ENCODE data around the gene MNAT1.

The MNAT1 gene

DNA sequence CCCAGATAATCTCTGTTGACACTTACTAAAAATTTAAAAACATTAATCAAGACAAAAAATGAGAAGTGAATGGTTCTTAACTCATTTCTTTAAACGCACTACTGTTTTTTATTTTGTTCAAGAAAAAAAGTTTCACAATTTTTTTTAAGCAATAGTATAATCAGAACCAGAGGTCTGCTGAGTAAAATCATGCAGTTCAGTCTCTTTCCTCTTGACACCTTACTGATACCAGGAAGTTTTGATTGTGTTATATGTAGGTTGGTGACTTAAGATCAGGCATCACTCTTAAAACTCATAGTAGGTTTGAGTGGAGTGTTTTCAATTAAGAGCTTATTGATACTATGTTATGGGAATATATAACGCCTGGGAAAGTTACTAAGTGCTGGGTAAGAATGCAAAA is 125.0 kb downstream of the MNAT1 start:
- H3K9ac ChIP-seq (ENCODE audit: low read depth, low read length): no peak overlapping the region
- no peak for DNase-seq
- H3K4me2 ChIP-seq (ENCODE audit: insufficient read depth, low read length): no peak overlapping the region
- no peaks in the 10 kb centered on the region for H3K27me3 ChIP-seq (ENCODE audit: insufficient read depth, low read length, poor library complexity)
- H3K9me3 ChIP-seq (ENCODE audit: insufficient read depth, low read length, severe bottlenecking): no peaks in the 10 kb centered on the region
- H4K20me1 ChIP-seq (ENCODE audit: insufficient read depth, low read length): no peaks in the 10 kb centered on the region
- TF ChIP-seq, protein P1, sequence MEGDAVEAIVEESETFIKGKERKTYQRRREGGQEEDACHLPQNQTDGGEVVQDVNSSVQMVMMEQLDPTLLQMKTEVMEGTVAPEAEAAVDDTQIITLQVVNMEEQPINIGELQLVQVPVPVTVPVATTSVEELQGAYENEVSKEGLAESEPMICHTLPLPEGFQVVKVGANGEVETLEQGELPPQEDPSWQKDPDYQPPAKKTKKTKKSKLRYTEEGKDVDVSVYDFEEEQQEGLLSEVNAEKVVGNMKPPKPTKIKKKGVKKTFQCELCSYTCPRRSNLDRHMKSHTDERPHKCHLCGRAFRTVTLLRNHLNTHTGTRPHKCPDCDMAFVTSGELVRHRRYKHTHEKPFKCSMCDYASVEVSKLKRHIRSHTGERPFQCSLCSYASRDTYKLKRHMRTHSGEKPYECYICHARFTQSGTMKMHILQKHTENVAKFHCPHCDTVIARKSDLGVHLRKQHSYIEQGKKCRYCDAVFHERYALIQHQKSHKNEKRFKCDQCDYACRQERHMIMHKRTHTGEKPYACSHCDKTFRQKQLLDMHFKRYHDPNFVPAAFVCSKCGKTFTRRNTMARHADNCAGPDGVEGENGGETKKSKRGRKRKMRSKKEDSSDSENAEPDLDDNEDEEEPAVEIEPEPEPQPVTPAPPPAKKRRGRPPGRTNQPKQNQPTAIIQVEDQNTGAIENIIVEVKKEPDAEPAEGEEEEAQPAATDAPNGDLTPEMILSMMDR (IDR thresholded peaks at IDR 0.05; ENCODE audit: borderline replicate concordance, extremely low read depth, low read length, poor library complexity, severe bottlenecking): no peak
- TF ChIP-seq EZH2 (IDR thresholded peaks at IDR 0.05; ENCODE audit: borderline replicate concordance, low read depth, low read length, severe bottlenecking): no peak
- ATAC-seq (ENCODE audit: insufficient read depth, low read depth): no peak
- H3K36me3 ChIP-seq (ENCODE audit: insufficient read depth, low read length): peaks cover 6% of the 10 kb centered on the region; the same call in 1 of the 2 replicates
- H3K4me1 ChIP-seq (ENCODE audit: insufficient read depth, low read length): no peaks in the 10 kb centered on the region
- no peak overlapping the region for H3K4me3 ChIP-seq (ENCODE audit: low read depth in 1 of 2, low read length in 2 of 2)
- no peak overlapping the region for H2AFZ ChIP-seq (ENCODE audit: low read depth, low read length)
- H3K27ac ChIP-seq (ENCODE audit: low read length): no peak overlapping the region
- no peaks in the 10 kb centered on the region for H3K79me2 ChIP-seq (ENCODE audit: insufficient read depth, low read length)

DNA sequence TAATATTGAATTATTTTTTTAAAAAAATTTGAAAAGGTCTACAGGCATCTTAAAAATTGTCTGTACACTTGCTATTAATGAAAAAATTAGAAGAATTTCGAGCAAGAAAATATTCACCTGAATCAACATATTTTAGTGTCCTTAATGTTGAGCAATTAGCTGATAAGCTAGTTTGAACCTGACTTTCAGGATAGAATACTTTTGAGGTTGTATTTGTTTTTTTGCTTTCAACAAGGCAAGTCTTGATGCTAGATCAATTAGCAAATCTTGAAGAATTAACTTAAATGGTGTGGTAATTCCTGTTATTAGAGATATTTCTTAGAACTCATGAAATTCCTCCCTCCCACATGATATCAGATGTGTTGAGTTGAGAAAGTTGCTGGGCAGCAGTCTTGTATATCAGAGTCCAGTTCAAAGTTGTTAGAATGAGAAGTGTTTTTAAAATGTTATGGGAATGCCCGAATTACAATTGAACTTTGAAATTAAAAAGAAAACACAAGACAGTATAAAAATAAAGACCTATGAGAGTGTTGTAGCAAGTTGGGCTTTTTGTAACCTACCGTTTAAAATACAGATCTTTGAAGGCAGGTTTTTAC is 127.1 kb downstream of the MNAT1 start:
- DNase-seq (no peak), ATAC-seq (ENCODE audit: insufficient read depth, low read depth) (no peak)
- H2AFZ ChIP-seq (ENCODE audit: low read depth, low read length): no peak overlapping the region
- no peaks in the 10 kb centered on the region for H3K36me3 ChIP-seq (ENCODE audit: insufficient read depth, low read length)
- no peaks in the 10 kb centered on the region for H3K4me1 ChIP-seq (ENCODE audit: insufficient read depth, low read length)
- no peaks in the 10 kb centered on the region for H3K27me3 ChIP-seq (ENCODE audit: insufficient read depth, low read length, poor library complexity)
- H3K79me2 ChIP-seq (ENCODE audit: insufficient read depth, low read length): no peaks in the 10 kb centered on the region
- no peak overlapping the region for H3K9ac ChIP-seq (ENCODE audit: low read depth, low read length)
- H4K20me1 ChIP-seq (ENCODE audit: insufficient read depth, low read length): no peaks in the 10 kb centered on the region
- H3K9me3 ChIP-seq (ENCODE audit: insufficient read depth, low read length, severe bottlenecking): no peaks in the 10 kb centered on the region
- no peak overlapping the region for H3K4me2 ChIP-seq (ENCODE audit: insufficient read depth, low read length)
- TF ChIP-seq, protein P1 (IDR thresholded peaks at IDR 0.05; ENCODE audit: borderline replicate concordance, extremely low read depth, low read length, poor library complexity, severe bottlenecking): no peak
- TF ChIP-seq EZH2 (IDR thresholded peaks at IDR 0.05; ENCODE audit: borderline replicate concordance, low read depth, low read length, severe bottlenecking): no peak
- H3K27ac ChIP-seq (ENCODE audit: low read length): no peak overlapping the region
- no peak overlapping the region for H3K4me3 ChIP-seq (ENCODE audit: low read depth in 1 of 2, low read length in 2 of 2)

DNA sequence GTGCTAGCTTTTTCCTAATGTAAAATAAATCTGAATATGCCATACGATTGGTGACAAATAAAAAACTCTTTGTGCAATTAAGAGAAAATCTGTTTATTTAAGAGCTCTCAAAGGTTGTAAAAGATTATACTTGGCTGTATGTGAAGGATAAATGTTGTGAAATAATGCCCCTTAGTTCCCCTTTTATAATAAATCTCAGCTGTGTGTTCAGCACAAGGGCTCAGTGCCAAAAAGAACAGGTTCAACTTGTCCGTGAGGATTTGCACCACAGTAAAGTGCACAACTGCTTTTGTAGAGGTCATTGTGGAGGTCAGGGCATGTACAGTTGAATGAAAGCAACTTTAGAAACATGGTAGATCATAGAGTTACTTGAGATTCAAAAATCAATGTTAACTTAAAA is 127.7 kb downstream of the MNAT1 start:
- Histone ChIP-seq H3K9me3 (ENCODE audit: insufficient read depth, low read length, severe bottlenecking) (no peaks in the 10 kb centered on the region), H3K27ac (ENCODE audit: low read length) (no peak overlapping the region), H2AFZ (ENCODE audit: low read depth, low read length) (no peak overlapping the region), H3K36me3 (ENCODE audit: insufficient read depth, low read length) (no peaks in the 10 kb centered on the region), H3K27me3 (ENCODE audit: insufficient read depth, low read length, poor library complexity) (no peaks in the 10 kb centered on the region), H4K20me1 (ENCODE audit: insufficient read depth, low read length) (no peaks in the 10 kb centered on the region), H3K4me2 (ENCODE audit: insufficient read depth, low read length) (no peak overlapping the region), H3K79me2 (ENCODE audit: insufficient read depth, low read length) (no peaks in the 10 kb centered on the region), H3K4me1 (ENCODE audit: insufficient read depth, low read length) (no peaks in the 10 kb centered on the region), H3K9ac (ENCODE audit: low read depth, low read length) (no peak overlapping the region), H3K4me3 (ENCODE audit: low read depth in 1 of 2, low read length in 2 of 2) (no peak overlapping the region)
- no peak for DNase-seq
- TF ChIP-seq, protein P1 (IDR thresholded peaks at IDR 0.05; ENCODE audit: borderline replicate concordance, extremely low read depth, low read length, poor library complexity, severe bottlenecking): no peak
- TF ChIP-seq EZH2 (IDR thresholded peaks at IDR 0.05; ENCODE audit: borderline replicate concordance, low read depth, low read length, severe bottlenecking): no peak
- ATAC-seq (ENCODE audit: insufficient read depth, low read depth): no peak
